Activated CD4-positive, alpha-beta memory T cell treated with anti-CD3 and anti-CD28 coated beads, Interleukin-2, amount 10 ng/mL, durations not matched to agents 7 days and 5 days (primary cell): Measurements from ENCODE around the gene CAMTA1. TPM values are rescaled to one million over a fixed set of nuclear protein-coding genes. Genes with fewer than 3 reads are reported as not detected.
"Not testable (repeated sequence)": the region's sequence is repeated elsewhere in the genome, so short reads cannot be mapped to it uniquely, and the experiment has no call there.

Source experiments
- CTCF ChIA-PET: fragments of 350-600 bp; sonication (Branson Sonifier 250); formaldehyde crosslinking; loops from one replicate; lab custom pipeline; 2021; ENCODE audit warnings: antibody characterized with exemption, inconsistent platforms; lab: Charles Lee
- POLR2A ChIA-PET: fragments of 350-600 bp; sonication (Branson Sonifier 250); formaldehyde crosslinking; loops from one replicate; lab custom pipeline; 2021; ENCODE audit warnings: antibody characterized with exemption; lab: Charles Lee
- DNase-seq: peaks from one replicate; pipeline ENCODE4 v3.0.0-alpha.2; 2020
- H3K27ac Mint-ChIP-seq: one replicate; pipeline ENCODE4 v1.8.0; 2021; ENCODE audit warnings: mild to moderate bottlenecking, mixed read lengths
- H3K27me3 Mint-ChIP-seq: one replicate; pipeline ENCODE4 v1.8.0; 2021; ENCODE audit warnings: mixed read lengths
- H3K36me3 Mint-ChIP-seq: one replicate; pipeline ENCODE4 v1.8.0; 2021; ENCODE audit warnings: low read depth, mixed read lengths
- H3K4me1 Mint-ChIP-seq: one replicate; pipeline ENCODE4 v1.8.0; 2021; ENCODE audit warnings: mixed read lengths
- H3K4me3 Mint-ChIP-seq: one replicate; pipeline ENCODE4 v1.8.0; 2021; ENCODE audit warnings: mild to moderate bottlenecking, mixed read lengths
- H3K9me3 Mint-ChIP-seq: one replicate; pipeline ENCODE4 v1.8.0; 2021; ENCODE audit warnings: mixed read lengths
- total RNA-seq, 2 experiments: library from RNA; stranded (reverse); gene quantifications; one replicate each; pipeline ENCODE4 v1.2.3, GENCODE V29; 2021

The CAMTA1 gene
- total RNA-seq, 2 experiments from 2014 or later: 43.0 to 47.3 TPM

DNA sequence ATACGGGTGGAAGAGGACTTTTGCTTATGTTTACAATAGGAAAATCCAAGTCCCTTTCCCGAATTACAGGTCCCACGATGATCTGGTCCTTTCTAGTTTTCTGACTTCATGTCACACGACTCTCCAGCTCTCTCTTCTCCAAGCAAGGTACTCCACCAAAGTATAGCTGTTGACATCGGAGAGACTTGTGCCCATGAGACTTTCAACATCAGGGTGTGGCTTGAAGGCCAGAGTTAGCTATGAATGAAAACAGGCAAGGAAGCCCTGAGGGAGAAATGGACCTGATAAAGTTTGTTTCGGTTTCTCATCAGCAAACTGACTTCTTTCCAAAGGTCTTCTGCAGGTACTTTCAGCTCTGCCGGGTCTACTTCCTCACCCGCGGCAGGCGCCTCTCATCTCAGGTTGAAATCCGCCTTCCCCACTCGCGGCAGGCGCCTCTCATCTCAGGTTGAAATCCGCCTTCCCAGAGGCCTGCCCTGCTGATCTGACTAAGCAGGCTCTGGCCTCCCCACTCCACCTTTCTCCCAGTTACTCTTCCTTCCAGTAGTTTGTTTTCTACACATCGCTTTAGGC lies 996.8 kb downstream of the CAMTA1 start:
- Mint-ChIP-seq H3K9me3 (no peaks in the 10 kb centered on the region), H3K4me3 (peak overlapping the region; percentile 62), H3K27ac (peak overlapping the region; percentile 63), H3K4me1 (peaks cover 28% of the 10 kb centered on the region), H3K36me3 (peaks cover 29% of the 10 kb centered on the region), H3K27me3 (peaks cover 5% of the 10 kb centered on the region)
- ChIA-PET CTCF (no interaction called here), POLR2A (interaction anchor here (2.5 kb wide), 1 partner anchor 11 kb away, joined by 12 read pairs; the partner anchor contains the start of gene VAMP3)
- no peak for DNase-seq

DNA sequence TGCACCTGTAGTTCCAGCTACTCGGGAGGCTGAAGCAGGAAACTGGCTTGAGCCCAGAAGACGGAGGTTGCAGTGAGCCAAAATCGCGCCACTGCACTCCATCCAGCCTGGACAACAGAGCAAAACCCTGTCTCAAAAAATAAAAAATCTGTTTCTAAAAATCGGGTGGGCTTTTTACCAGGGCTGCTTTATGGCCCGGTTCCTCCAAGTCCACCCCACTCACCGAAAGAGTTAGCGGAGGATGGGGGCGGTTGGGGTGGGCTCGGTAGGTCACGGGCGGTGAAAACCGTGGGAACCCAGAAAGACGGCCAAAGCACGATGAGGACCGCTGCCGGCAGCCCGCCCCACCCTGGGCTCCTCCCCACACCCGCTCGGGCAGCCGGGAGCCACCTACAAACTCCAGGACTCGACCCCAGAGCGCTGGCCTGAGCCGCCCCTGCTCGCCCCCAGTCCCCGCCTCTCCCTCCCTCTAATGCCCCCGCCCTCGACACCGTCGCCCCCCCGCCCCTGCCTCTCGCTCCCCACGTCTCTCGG lies 998.0 kb downstream of the CAMTA1 start:
- Mint-ChIP-seq H3K9me3 (no peaks in the 10 kb centered on the region), H3K4me3 (peak overlapping the region; percentile 62), H3K36me3 (peaks cover 17% of the 10 kb centered on the region), H3K27me3 (peaks cover 5% of the 10 kb centered on the region), H3K27ac (no peak overlapping the region), H3K4me1 (peaks cover 28% of the 10 kb centered on the region)
- ChIA-PET POLR2A (interaction anchor here (2.5 kb wide), 1 partner anchor 12 kb away, joined by 12 read pairs; the partner anchor contains the start of gene VAMP3), CTCF (interaction anchor here (0.8 kb wide), 1 partner anchor 31 kb away, joined by 3 read pairs; no protein-coding TSS in a partner anchor)
- DNase-seq: peak; percentile 36

GRCh38 chr1:7783826-7784491 lies 998.7 kb downstream of the CAMTA1 start, which contains the start of gene PER3:
TSS of gene PER3 (plus strand) at chr1:7784291. CDS start at chr1:7784878, 587 bp downstream.
- POLR2A ChIA-PET: interaction anchor here (2.5 kb wide), 1 partner anchor 13 kb away, joined by 12 read pairs; the partner anchor contains the start of gene VAMP3
- DNase-seq: peak; percentile 88
- peaks cover 28% of the 10 kb centered on the region for H3K4me1 Mint-ChIP-seq
- no peaks in the 10 kb centered on the region for H3K9me3 Mint-ChIP-seq
- peak within 1 kb of the TSS; percentile 62 for H3K4me3 Mint-ChIP-seq
- peaks cover 5% of the 10 kb centered on the region for H3K27me3 Mint-ChIP-seq
- no peak within 1 kb of the TSS for H3K27ac Mint-ChIP-seq
- H3K36me3 Mint-ChIP-seq: peaks cover 14% of the 10 kb centered on the region
- CTCF ChIA-PET: no interaction called here

DNA sequence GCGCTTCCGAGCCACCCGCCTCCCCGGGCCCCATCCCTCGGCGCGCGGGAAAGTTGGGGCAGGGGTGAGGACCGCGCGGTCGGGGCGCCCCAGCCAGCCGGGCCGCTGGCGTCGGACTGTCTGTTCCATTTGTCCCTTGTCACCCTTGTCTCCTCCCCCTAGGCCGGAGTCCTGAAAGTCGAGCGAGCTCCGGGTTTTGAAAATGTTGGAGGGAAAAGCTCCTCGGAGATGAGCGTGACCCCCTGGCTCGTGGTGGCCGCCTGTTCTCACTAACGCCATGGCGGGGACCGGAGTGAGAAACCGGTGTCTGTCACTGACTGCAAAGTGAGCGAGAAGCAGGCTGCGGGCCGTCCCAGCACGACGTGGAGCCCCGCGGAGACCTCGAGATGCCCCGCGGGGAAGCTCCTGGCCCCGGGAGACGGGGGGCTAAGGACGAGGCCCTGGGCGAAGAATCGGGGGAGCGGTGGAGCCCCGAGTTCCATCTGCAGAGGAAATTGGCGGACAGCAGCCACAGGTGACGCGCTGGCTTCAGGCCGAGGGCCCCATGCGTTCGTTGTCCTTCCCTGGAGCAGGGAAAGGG lies 999.3 kb downstream of the CAMTA1 start:
- DNase-seq: no peak
- POLR2A ChIA-PET: no interaction called here

DNA sequence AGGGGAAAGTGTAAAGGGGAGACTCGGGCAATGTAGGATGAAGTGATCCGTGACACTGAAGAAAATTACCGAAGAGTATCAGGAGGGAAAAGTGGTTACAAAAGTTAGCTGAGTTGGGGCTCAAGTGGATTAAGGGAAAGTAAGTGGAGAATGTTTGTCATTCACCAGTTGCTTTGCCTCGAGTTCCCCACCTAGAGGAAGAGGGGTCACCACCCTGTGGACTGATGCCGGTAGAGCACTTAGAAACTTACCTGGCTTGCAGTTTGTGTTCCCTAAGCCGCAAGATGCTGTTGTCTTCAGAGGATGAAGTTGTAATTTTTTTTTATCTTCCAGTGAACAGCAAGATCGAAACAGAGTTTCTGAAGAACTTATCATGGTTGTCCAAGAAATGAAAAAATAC lies 999.9 kb downstream of the CAMTA1 start:
- peak overlapping the region; percentile 32 for H3K4me3 Mint-ChIP-seq
- peaks cover 9% of the 10 kb centered on the region for H3K9me3 Mint-ChIP-seq
- peaks cover 15% of the 10 kb centered on the region for H3K36me3 Mint-ChIP-seq
- H3K27ac Mint-ChIP-seq: no peak overlapping the region
- ChIA-PET POLR2A (no interaction called here), CTCF (no interaction called here)
- peaks cover 28% of the 10 kb centered on the region for H3K4me1 Mint-ChIP-seq
- no peak for DNase-seq
- peaks cover 5% of the 10 kb centered on the region for H3K27me3 Mint-ChIP-seq

More for the DNA sequence above, 999.3 kb downstream of the CAMTA1 start:
- Mint-ChIP-seq H3K27ac (no peak overlapping the region), H3K27me3 (peaks cover 5% of the 10 kb centered on the region), H3K4me3 (peak overlapping the region; percentile 32), H3K36me3 (peaks cover 10% of the 10 kb centered on the region), H3K9me3 (peaks cover 4% of the 10 kb centered on the region), H3K4me1 (peaks cover 28% of the 10 kb centered on the region)
- CTCF ChIA-PET: no interaction called here

GRCh38 chr1:7786795-7787194 lies 1001.5 kb downstream of the CAMTA1 start:
- Mint-ChIP-seq H3K27me3 (peaks cover 5% of the 10 kb centered on the region), H3K27ac (no peak overlapping the region), H3K4me3 (no peak overlapping the region), H3K9me3 (peaks cover 19% of the 10 kb centered on the region), H3K36me3 (peaks cover 9% of the 10 kb centered on the region), H3K4me1 (peaks cover 16% of the 10 kb centered on the region)
- ChIA-PET CTCF (interaction anchor here (1.7 to 2.4 kb wide), 2 partner anchors 22 to 35 kb away, joined by 3 to 8 read pairs; no protein-coding TSS in a partner anchor), POLR2A (interaction anchor here (0.9 kb wide), 1 partner anchor 15 kb away, joined by 3 read pairs; no protein-coding TSS in a partner anchor)
- DNase-seq: no peak

- H3K4me1 Mint-ChIP-seq: peaks cover 1% of the 10 kb centered on the region
- H3K4me3 Mint-ChIP-seq: no peak overlapping the region
- CTCF ChIA-PET: interaction anchor here (0.9 kb wide), 1 partner anchor 34 kb away, joined by 3 read pairs; no protein-coding TSS in a partner anchor
- peaks cover 24% of the 10 kb centered on the region for H3K9me3 Mint-ChIP-seq
- POLR2A ChIA-PET: no interaction called here
- DNase-seq: no peak
- H3K27me3 Mint-ChIP-seq: peaks cover 5% of the 10 kb centered on the region
- H3K27ac Mint-ChIP-seq: no peak overlapping the region
- H3K36me3 Mint-ChIP-seq: peaks cover 9% of the 10 kb centered on the region
These were observed 1004.6 kb downstream of the CAMTA1 start for GRCh38 chr1:7789828-7790227.

- H3K9me3 Mint-ChIP-seq: peaks cover 24% of the 10 kb centered on the region
- H3K4me1 Mint-ChIP-seq, H3K36me3 Mint-ChIP-seq, CTCF ChIA-PET, POLR2A ChIA-PET, H3K27ac Mint-ChIP-seq, H3K27me3 Mint-ChIP-seq, DNase-seq, H3K4me3 Mint-ChIP-seq: not testable (repeated sequence)
These were observed 1005.8 kb downstream of the CAMTA1 start for GRCh38 chr1:7791027-7791426.

DNA sequence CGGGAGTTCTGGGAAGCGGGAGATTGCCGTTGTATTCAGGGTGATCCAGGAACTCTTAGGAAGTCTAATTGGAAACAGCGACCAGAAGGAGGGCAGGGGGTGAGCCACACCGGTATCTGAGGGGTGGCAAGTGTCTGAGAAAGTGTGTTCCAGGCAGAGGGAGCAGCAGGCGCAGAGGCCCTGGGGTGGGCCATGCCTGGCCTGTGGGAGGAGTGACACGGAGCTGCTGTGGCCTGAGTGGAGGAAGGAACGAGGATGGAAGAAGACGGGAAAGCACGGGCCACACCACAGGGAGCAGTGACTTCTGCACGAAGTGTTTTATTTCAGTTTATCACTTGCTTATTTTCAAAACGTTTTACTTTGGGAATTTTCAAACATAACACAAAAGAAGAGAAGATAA lies 1010.2 kb downstream of the CAMTA1 start:
- H3K9me3 Mint-ChIP-seq: peaks cover 13% of the 10 kb centered on the region
- DNase-seq: no peak
- H3K4me1 Mint-ChIP-seq: no peaks in the 10 kb centered on the region
- no peaks in the 10 kb centered on the region for H3K27me3 Mint-ChIP-seq
- no peak overlapping the region for H3K27ac Mint-ChIP-seq
- H3K36me3 Mint-ChIP-seq: peaks cover 4% of the 10 kb centered on the region
- ChIA-PET POLR2A (no interaction called here), CTCF (no interaction called here)
- no peak overlapping the region for H3K4me3 Mint-ChIP-seq

DNA sequence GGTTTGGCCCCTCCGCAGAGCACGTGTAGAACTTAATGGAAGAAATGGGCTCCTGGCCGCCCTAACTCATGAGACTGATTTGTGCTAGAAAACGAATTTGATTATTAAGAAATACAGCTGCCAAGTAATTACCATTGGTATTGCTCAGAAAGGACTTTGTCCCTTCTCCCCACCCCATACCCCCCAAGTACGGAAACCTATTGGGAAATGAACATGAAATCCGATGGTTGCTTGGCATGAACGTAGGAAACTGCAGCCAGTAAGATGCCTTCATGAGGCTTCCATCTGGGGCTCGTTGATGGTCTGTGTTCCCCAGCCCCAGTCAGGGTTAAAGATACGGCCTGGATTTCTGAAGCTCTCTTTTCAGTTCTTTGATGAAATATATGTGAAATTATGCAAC lies 1020.2 kb downstream of the CAMTA1 start:
- DNase-seq: no peak
- peaks cover 2% of the 10 kb centered on the region for H3K4me1 Mint-ChIP-seq
- ChIA-PET POLR2A (no interaction called here), CTCF (interaction anchor here (0.7 kb wide), 1 partner anchor 713 kb away, joined by 3 read pairs; no protein-coding TSS in a partner anchor)
- no peaks in the 10 kb centered on the region for H3K27me3 Mint-ChIP-seq
- H3K4me3 Mint-ChIP-seq: no peak overlapping the region
- no peaks in the 10 kb centered on the region for H3K36me3 Mint-ChIP-seq
- H3K27ac Mint-ChIP-seq: no peak overlapping the region
- H3K9me3 Mint-ChIP-seq: no peaks in the 10 kb centered on the region

GRCh38 chr1:7808253-7808844 lies 1023.1 kb downstream of the CAMTA1 start:
- H3K9me3 Mint-ChIP-seq: peaks cover 5% of the 10 kb centered on the region
- H3K27me3 Mint-ChIP-seq: no peaks in the 10 kb centered on the region
- H3K27ac Mint-ChIP-seq: no peak overlapping the region
- H3K4me3 Mint-ChIP-seq: no peak overlapping the region
- ChIA-PET POLR2A (no interaction called here), CTCF (interaction anchor here (0.6 to 1.6 kb wide), 22 partner anchors 9 to 503 kb away, joined by 3 to 8 read pairs (median 4); partner anchors contain the start of genes PARK7 and VAMP3)
- peaks cover 2% of the 10 kb centered on the region for H3K4me1 Mint-ChIP-seq
- no peak for DNase-seq
- H3K36me3 Mint-ChIP-seq: peaks cover 5% of the 10 kb centered on the region

- POLR2A ChIA-PET: no interaction called here
- CTCF ChIA-PET: no interaction called here
These were observed 1024.5 kb downstream of the CAMTA1 start for GRCh38 chr1:7809742-7810141.

More at GRCh38 chr1:7809742-7810141, 1024.5 kb downstream of the CAMTA1 start:
- H3K4me3 Mint-ChIP-seq: no peak overlapping the region
- H3K4me1 Mint-ChIP-seq: peaks cover 2% of the 10 kb centered on the region
- H3K9me3 Mint-ChIP-seq: peaks cover 15% of the 10 kb centered on the region
- peaks cover 12% of the 10 kb centered on the region for H3K36me3 Mint-ChIP-seq
- no peak for DNase-seq
- H3K27ac Mint-ChIP-seq: no peak overlapping the region
- no peaks in the 10 kb centered on the region for H3K27me3 Mint-ChIP-seq
